Measurements from ENCODE around the gene AHNAK.
A peak's percentile ranks its signal among the peaks of the same experiment; 100 is the strongest.

The AHNAK gene, protein sequence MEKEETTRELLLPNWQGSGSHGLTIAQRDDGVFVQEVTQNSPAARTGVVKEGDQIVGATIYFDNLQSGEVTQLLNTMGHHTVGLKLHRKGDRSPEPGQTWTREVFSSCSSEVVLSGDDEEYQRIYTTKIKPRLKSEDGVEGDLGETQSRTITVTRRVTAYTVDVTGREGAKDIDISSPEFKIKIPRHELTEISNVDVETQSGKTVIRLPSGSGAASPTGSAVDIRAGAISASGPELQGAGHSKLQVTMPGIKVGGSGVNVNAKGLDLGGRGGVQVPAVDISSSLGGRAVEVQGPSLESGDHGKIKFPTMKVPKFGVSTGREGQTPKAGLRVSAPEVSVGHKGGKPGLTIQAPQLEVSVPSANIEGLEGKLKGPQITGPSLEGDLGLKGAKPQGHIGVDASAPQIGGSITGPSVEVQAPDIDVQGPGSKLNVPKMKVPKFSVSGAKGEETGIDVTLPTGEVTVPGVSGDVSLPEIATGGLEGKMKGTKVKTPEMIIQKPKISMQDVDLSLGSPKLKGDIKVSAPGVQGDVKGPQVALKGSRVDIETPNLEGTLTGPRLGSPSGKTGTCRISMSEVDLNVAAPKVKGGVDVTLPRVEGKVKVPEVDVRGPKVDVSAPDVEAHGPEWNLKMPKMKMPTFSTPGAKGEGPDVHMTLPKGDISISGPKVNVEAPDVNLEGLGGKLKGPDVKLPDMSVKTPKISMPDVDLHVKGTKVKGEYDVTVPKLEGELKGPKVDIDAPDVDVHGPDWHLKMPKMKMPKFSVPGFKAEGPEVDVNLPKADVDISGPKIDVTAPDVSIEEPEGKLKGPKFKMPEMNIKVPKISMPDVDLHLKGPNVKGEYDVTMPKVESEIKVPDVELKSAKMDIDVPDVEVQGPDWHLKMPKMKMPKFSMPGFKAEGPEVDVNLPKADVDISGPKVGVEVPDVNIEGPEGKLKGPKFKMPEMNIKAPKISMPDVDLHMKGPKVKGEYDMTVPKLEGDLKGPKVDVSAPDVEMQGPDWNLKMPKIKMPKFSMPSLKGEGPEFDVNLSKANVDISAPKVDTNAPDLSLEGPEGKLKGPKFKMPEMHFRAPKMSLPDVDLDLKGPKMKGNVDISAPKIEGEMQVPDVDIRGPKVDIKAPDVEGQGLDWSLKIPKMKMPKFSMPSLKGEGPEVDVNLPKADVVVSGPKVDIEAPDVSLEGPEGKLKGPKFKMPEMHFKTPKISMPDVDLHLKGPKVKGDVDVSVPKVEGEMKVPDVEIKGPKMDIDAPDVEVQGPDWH (N-terminal part only)

DNA sequence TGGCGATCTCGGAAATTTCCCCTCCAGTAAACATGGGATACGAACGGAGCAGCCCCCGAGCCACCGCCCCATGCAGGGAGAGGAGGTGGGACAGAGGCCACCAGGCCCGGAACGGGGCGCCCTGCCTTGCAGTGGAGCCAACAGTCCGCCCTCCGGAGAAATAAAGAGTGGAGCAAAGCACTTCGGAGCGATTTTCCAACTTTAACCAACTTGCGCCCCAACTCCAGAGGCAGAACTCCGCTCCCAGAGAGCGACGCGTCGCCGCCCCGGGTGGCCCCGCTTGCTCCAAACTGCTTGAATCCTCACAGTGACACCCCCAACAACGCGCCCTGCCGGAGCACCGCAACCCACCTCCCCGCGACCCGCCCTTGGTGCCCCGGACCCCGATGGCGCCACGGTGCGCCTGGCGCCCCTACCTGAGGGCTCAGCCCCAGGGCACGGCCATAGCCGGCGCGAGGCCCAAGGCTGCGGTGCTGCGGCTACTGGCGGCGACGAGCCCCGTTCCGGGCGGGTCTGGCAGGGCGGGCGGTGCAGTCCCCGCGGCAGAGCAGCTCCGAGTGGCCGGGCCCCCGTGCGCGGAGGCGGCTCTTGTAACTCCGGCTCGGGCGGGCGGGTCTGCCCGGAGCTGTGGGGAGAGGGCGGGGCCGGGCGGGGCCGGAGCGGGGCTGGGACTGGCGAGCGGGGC is at the start of gene AHNAK:
Gene AHNAK (minus strand): TSS at position 563 of the 685 bp plus-strand sequence. CDS start 10,708 bp downstream, outside the sequence.
- H3K4me3 ChIP-seq (ENCODE audit: insufficient read depth, low read length, poor library complexity, severe bottlenecking), result no peak within 1 kb of the TSS
- H2AFZ ChIP-seq (ENCODE audit: low read depth, low read length, severe bottlenecking), result no peak within 1 kb of the TSS
- no peaks in the 10 kb centered on the region for H4K20me1 ChIP-seq (ENCODE audit: low read depth, low read length)
- H3F3A ChIP-seq (ENCODE audit: insufficient read depth), result no peaks in the 10 kb centered on the region
- peak within 1 kb of the TSS; percentile 12 for H3K4me2 ChIP-seq (ENCODE audit: low read depth, low read length, poor library complexity, severe bottlenecking)
- no peak for TF ChIP-seq EZH2phosphoT487 (conservative IDR thresholded peaks at IDR 0.05; ENCODE audit: low read length)
- TF ChIP-seq, protein P1, sequence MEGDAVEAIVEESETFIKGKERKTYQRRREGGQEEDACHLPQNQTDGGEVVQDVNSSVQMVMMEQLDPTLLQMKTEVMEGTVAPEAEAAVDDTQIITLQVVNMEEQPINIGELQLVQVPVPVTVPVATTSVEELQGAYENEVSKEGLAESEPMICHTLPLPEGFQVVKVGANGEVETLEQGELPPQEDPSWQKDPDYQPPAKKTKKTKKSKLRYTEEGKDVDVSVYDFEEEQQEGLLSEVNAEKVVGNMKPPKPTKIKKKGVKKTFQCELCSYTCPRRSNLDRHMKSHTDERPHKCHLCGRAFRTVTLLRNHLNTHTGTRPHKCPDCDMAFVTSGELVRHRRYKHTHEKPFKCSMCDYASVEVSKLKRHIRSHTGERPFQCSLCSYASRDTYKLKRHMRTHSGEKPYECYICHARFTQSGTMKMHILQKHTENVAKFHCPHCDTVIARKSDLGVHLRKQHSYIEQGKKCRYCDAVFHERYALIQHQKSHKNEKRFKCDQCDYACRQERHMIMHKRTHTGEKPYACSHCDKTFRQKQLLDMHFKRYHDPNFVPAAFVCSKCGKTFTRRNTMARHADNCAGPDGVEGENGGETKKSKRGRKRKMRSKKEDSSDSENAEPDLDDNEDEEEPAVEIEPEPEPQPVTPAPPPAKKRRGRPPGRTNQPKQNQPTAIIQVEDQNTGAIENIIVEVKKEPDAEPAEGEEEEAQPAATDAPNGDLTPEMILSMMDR (IDR thresholded peaks at IDR 0.05; ENCODE audit: insufficient read depth, low read length, poor library complexity, severe bottlenecking), result no peak
- no peak within 1 kb of the TSS for H3K27ac ChIP-seq (ENCODE audit: low read depth, low read length)
- H3K36me3 ChIP-seq (ENCODE audit: low read length), result no peaks in the 10 kb centered on the region
- no peaks in the 10 kb centered on the region for H3K27me3 ChIP-seq (ENCODE audit: low read length)
- H3K9me2 ChIP-seq (replicated peaks; ENCODE audit: insufficient read depth, low read length), result no peaks in the 10 kb centered on the region
- no peaks in the 10 kb centered on the region for H3K79me2 ChIP-seq (ENCODE audit: insufficient read depth, low read length)
- H3K9ac ChIP-seq (ENCODE audit: low read length), result no peak within 1 kb of the TSS
- no peaks in the 10 kb centered on the region for H3K9me3 ChIP-seq (ENCODE audit: insufficient read depth, low read length)

DNA sequence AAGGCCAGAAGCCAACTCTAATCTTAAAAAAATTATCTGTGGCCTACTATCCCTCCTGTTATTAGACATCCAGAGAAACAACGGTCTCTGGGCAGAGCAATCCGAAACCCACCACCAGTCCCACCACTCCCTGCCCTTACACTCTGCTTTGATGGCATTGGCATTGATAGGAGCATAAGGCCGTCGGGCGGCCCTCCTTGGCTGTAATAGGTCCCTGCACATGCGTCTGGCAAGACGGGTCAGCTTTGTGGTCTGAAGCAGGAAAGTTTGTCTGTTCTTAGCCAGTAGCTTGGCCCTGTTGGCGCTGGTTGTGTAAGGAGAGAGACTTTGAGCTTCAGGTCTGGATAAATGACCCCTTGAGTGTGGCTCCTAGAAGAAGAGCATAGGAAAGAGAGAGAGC is 48.5 kb upstream of the AHNAK start:
- H3K4me3 ChIP-seq (ENCODE audit: insufficient read depth, low read length, poor library complexity, severe bottlenecking), result no peak overlapping the region
- no peaks in the 10 kb centered on the region for H4K20me1 ChIP-seq (ENCODE audit: low read depth, low read length)
- H3K4me2 ChIP-seq (ENCODE audit: low read depth, low read length, poor library complexity, severe bottlenecking), result no peak overlapping the region
- H2AFZ ChIP-seq (ENCODE audit: low read depth, low read length, severe bottlenecking), result no peak overlapping the region
- no peak for TF ChIP-seq EZH2phosphoT487 (conservative IDR thresholded peaks at IDR 0.05; ENCODE audit: low read length)
- TF ChIP-seq, protein P1 (IDR thresholded peaks at IDR 0.05; ENCODE audit: insufficient read depth, low read length, poor library complexity, severe bottlenecking), result no peak
- no peaks in the 10 kb centered on the region for H3K9me2 ChIP-seq (replicated peaks; ENCODE audit: insufficient read depth, low read length)
- H3K9me3 ChIP-seq (ENCODE audit: insufficient read depth, low read length), result no peaks in the 10 kb centered on the region
- H3K27me3 ChIP-seq (ENCODE audit: low read length), result no peaks in the 10 kb centered on the region
- H3K79me2 ChIP-seq (ENCODE audit: insufficient read depth, low read length), result peaks cover 28% of the 10 kb centered on the region
- H3K36me3 ChIP-seq (ENCODE audit: low read length), result peaks cover 17% of the 10 kb centered on the region; the same call in 1 of the 2 replicates
- peaks cover 40% of the 10 kb centered on the region for H3F3A ChIP-seq (ENCODE audit: insufficient read depth)
- H3K27ac ChIP-seq (ENCODE audit: low read depth, low read length), result no peak overlapping the region
- H3K9ac ChIP-seq (ENCODE audit: low read length), result no peak overlapping the region

DNA sequence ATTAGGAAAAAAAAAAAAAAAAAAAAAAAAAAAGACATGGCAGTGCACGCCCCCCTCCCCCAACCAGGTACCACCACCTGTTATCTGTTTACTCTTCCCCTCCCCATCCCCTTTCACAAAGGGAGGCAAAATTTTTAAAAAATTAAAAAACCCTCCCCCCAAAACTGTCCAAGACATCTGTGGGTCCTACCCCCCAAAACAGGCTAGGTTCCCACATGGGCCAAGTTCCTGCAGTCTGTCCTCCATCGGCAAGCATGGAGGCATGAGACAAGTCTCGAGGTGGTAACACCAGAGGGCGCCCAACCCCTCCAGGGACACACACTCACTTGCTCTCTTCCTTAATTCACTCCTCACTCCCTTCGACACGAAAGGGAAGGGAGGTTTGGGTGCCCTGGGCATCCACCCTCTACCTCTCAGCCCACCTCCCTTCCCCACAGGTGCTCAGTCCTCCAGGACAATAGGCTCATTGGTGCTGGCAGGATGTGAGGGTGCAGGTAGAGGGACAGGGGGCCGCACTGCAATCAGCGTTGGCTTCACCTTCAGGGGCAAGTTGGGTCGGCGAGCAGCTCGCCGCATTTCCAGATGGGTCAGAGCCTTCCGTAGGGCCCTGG is 46.9 kb upstream of the AHNAK start:
- Histone ChIP-seq H3K27ac (ENCODE audit: low read depth, low read length) (no peak overlapping the region), H3K79me2 (ENCODE audit: insufficient read depth, low read length) (peaks cover 21% of the 10 kb centered on the region)

More for the DNA sequence above, 46.9 kb upstream of the AHNAK start:
- Histone ChIP-seq H3F3A (ENCODE audit: insufficient read depth) (peaks cover 32% of the 10 kb centered on the region), H2AFZ (ENCODE audit: low read depth, low read length, severe bottlenecking) (no peak overlapping the region), H3K4me3 (ENCODE audit: insufficient read depth, low read length, poor library complexity, severe bottlenecking) (no peak overlapping the region), H3K27me3 (ENCODE audit: low read length) (no peaks in the 10 kb centered on the region), H3K9ac (ENCODE audit: low read length) (no peak overlapping the region), H3K4me2 (ENCODE audit: low read depth, low read length, poor library complexity, severe bottlenecking) (no peak overlapping the region), H4K20me1 (ENCODE audit: low read depth, low read length) (no peaks in the 10 kb centered on the region), H3K36me3 (ENCODE audit: low read length) (peaks cover 4% of the 10 kb centered on the region; the same call in 1 of the 2 replicates), H3K9me2 (replicated peaks; ENCODE audit: insufficient read depth, low read length) (no peaks in the 10 kb centered on the region), H3K9me3 (ENCODE audit: insufficient read depth, low read length) (no peaks in the 10 kb centered on the region)
- TF ChIP-seq, protein P1 (IDR thresholded peaks at IDR 0.05; ENCODE audit: insufficient read depth, low read length, poor library complexity, severe bottlenecking), result peak; percentile 57
- no peak for TF ChIP-seq EZH2phosphoT487 (conservative IDR thresholded peaks at IDR 0.05; ENCODE audit: low read length)
